Measurements from ENCODE around the gene MPO.

MPO gene

GRCh38 chr17:58262149-58262548, 18.6 kb downstream of the MPO start:
- DNase-seq = no peak

- no peak for DNase-seq
These were observed 25.9 kb downstream of the MPO start for GRCh38 chr17:58254803-58255202.

- DNase-seq = no peak
These were observed 27.7 kb downstream of the MPO start for GRCh38 chr17:58253082-58253481.

GRCh38 chr17:58252141-58252540, 28.6 kb downstream of the MPO start:
- no peak for DNase-seq

- no peak for DNase-seq
These were observed 30.3 kb downstream of the MPO start for GRCh38 chr17:58250344-58251011.

GRCh38 chr17:58249270-58250133, 31.2 kb downstream of the MPO start:
- DNase-seq = peak; percentile 82

GRCh38 chr17:58248955-58249269, 31.8 kb downstream of the MPO start:
- DNase-seq = no peak

- no peak for DNase-seq
These were observed 33.0 kb downstream of the MPO start for GRCh38 chr17:58247511-58248363.

GRCh38 chr17:58246781-58247180, 34.0 kb downstream of the MPO start:
- DNase-seq = no peak

GRCh38 chr17:58246104-58246740, 34.5 kb downstream of the MPO start:
- DNase-seq = no peak

- no peak for DNase-seq
These were observed 35.2 kb downstream of the MPO start for GRCh38 chr17:58245428-58246103.

- DNase-seq = no peak
These were observed 35.8 kb downstream of the MPO start for GRCh38 chr17:58244963-58245362.

GRCh38 chr17:58242171-58242784, 38.5 kb downstream of the MPO start:
- DNase-seq = no peak

GRCh38 chr17:58239987-58240386, 40.7 kb downstream of the MPO start:
- DNase-seq = no peak

- no peak for DNase-seq
These were observed 42.5 kb downstream of the MPO start, which contains the start of gene LPO for GRCh38 chr17:58238147-58238634. LPO (plus strand) TSS chr17:58238584; CDS start chr17:58242980, 4,396 bp downstream.

GRCh38 chr17:58236394-58236793, 44.3 kb downstream of the MPO start:
- no peak for DNase-seq

- DNase-seq = no peak
These were observed 44.9 kb downstream of the MPO start for GRCh38 chr17:58235821-58236220.

- no peak for DNase-seq
These were observed 46.2 kb downstream of the MPO start for GRCh38 chr17:58234512-58234911.

GRCh38 chr17:58233543-58233942, 47.2 kb downstream of the MPO start:
- no peak for DNase-seq

GRCh38 chr17:58232707-58233156, 48.0 kb downstream of the MPO start:
- DNase-seq = no peak

GRCh38 chr17:58231641-58232040, 49.1 kb downstream of the MPO start:
- DNase-seq = no peak

- no peak for DNase-seq
These were observed 50.9 kb downstream of the MPO start for GRCh38 chr17:58229881-58230280.
